Measurements from ENCODE around the gene TLR10.
"Not testable (repeated sequence)": the region's sequence is repeated elsewhere in the genome, so short reads cannot be mapped to it uniquely, and the experiment has no call there.

The TLR10 gene

DNA sequence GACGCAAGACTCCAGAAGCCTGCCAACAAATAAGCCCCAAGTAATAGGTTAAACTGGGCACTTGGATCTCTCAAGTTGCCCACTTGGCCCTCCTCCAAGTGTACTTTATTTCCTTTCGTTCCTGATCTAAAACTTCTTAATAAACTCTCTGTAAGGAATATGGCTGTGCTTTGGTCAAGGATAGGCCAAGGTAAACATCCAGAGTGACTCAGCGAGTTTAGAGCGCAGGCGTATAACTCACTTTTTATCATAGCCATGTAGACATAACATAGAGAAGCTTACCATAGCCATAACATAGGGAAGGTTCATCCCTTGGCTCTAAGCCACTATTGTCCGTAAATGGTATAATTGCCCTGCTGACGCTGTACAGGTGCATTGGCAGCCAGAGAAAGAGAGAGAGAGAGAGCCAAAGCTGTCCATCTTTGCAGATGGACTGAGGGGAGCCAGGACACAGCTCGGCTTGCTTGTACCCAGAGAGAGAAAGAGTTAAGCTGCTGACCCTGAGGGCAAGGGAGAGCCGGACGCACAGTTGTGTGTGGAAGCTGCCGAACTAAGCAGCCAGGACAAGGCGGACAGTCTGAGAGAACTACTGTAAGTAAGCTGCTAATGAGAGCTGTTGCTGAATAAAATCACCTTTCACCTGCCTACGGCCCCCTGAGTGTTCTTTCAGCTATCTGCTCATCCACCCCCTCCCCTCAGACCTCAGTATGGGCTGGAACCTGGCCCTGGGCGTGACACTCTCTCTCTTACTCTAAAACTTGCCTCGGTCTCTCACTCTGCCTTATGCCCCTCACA, 20.0 kb upstream of the TLR10 start:
- DNase-seq (ENCODE audit: low read depth in 2 of 2), result no peak

DNA sequence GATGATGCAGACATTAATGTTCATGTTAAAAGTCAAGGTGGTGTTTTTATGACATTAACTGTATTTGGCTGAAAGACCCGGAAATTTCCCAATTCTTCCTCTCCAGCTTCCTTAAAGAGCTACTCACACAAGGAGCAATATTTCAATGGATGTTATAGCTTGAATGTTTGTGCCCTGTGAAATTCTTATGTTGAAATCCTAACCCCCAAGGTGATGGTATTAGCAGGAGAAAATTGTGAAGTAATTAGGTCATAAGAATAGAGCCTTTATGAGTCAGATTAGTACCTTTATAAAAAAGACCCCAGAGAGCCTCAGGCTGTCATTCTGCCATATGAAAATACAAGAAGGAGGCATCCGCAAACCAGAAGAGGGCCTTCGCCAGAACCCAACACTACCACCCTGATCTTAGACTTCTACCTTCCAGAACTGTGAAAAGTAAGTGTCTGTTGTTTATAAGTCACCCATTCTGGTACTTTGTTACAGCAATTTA, 18.2 kb upstream of the TLR10 start:
- no peak for DNase-seq (ENCODE audit: low read depth in 2 of 2)

- DNase-seq (ENCODE audit: low read depth in 2 of 2), result no peak
Measured at GRCh38 chr4:38800366-38800765, 17.6 kb upstream of the TLR10 start.

DNA sequence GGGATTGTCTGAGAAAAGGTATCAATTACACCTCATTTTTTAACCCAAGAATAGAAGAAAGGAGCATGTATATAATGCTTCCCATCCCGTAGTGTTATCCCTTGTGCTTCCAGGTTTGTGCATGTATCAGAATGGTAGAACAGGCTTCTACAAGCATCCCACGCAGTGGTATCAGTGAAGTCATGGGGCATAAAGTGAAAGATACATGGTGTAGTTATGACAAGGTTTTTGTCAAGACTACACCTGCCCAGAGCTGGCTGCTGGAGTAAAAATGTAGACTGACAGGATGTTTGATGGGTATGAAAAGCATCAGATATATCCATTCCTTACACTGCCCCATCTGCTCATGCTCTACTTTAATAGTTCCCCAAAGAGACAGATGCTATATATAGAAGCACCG, 12.3 kb upstream of the TLR10 start:
- no peak for DNase-seq (ENCODE audit: low read depth in 2 of 2)

DNA sequence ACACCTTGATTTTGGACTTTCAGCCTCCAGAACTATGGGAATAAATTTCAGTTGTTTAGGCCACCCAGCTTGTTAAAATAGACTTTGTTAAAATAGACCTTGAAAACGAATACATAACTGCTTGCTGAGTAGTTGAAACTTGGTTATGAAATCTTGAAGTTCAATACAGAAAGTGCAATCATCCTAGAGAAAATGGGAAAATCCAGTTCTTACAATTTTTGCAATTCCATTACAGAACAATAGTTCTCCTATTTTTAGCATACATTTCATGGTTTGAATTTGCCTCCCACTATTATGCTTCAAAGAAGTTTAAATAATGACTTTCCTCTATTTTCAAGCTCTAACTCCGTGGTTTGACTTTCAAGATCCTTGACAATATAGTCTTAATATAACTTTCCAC, 11.3 kb upstream of the TLR10 start:
- no peak for DNase-seq (ENCODE audit: low read depth in 2 of 2)

DNA sequence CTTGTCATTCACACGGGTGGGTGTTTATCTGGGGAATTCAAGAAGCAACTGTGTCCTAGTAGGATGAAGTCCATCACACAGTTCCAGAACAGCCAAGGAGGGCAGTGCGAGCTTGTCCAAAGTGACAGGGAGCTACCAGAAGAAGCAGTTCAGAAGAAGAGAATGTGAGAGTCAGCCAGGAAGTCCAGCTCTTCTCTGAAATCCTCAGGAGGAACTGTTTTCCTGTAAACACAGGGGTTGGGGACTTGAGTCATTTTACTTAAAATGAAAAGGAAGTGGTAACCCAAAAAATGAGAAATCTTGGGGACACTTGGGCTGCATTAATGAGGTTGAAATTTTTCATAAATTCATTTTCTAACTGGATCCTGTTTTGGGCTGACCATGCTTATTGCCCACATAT, 8.2 kb upstream of the TLR10 start:
- no peak for DNase-seq (ENCODE audit: low read depth in 2 of 2)

GRCh38 chr4:38788317-38788716, 5.5 kb upstream of the TLR10 start:
- no peak for DNase-seq (ENCODE audit: low read depth in 2 of 2)

DNA sequence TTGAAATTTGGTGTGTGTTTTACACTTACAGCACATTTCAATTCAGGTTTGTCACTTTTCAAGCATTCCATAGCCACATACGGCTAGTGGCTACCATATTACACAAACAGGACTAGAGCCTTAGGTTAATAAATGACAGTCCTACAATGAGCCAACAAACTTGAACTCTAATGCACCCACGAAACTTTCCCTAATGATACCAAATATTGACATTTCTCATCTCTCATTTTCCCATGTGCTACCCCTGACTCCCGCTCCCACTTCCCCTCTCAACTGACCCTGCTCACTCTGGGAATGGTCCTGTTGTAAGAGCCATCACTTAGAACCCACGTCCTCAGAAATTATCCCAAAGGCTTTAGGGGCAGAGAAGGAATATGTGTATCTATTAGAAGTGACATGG, 4.9 kb upstream of the TLR10 start:
- DNase-seq (ENCODE audit: low read depth in 2 of 2), result no peak

DNA sequence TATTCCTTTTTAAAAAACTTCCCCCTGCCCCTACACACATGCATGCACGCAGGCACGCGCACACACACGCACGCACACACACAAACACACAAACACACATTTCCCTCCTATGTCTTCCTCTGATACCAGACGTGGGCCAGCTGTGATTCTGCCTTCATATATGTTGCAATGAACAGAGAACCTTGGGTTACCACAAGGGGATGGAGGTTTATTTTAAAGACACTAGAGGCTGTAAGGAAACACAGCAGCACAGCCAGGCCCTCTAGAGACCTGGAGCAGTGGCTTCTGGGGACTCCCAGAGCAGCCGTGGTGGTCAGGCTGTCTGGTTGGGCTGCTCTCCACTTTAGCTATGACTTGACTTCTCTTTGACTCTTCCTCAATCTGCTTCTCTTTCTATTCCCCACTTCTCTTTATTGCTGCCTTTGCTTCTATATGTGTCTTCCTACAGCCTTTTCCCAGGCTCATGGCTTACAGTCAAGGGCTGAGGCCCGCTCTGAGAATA, 3.2 kb upstream of the TLR10 start:
- no peak for DNase-seq (ENCODE audit: low read depth in 2 of 2)

DNA sequence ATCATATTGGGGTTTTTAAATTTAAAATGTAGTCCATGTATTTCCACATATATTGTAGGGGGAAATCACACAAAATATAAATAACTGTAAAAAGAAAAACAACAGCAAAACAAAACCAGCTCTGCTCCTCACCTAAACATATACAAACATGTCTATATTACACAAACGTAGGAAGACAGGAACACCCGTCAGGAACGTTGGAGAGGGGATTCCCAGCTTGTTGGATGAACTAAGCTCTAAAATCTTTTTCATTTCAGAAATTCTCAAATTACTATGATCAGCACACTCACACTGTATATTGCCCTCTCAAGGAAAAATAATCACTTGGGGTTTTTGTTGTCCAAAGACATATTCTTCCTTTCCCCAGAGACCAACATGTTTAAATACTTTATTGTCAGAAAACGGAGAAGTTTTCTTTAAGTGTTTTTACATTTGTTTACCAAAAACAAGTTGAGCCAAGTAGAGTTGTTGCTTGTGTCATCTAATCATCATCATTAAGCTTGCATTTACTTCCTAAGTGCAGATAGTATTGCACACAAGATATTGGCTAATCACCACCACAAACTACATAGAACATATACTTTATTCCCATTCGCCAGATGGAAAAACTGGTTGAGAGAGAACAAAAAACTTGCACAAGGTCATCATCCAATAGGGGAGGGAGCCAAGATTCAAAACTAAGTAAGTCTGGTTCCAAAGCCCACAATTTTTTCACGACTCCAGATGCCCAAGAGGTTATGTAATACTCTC, 2.4 kb upstream of the TLR10 start:
- DNase-seq (ENCODE audit: low read depth in 2 of 2), result no peak

DNA sequence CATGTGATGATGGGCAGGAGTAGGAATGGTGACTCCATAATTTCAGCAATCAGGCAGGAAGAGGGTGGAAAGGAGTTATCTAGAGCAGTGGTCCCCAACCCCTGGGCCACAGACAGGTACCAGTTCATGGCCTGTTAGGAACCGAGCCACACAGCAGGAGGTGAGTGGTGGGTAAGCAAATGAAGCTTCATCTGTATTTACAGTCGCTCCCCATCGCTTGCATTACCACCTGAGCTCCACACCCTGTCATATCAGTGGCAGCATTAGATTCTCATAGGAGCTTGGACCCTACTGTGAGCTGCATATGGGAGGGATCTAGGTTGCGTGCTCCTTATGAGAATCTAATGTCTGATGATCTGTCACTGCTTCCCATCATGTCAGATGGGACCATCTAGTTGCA, 1.4 kb upstream of the TLR10 start:
- DNase-seq (ENCODE audit: low read depth in 2 of 2), result no peak

GRCh38 chr4:38783109-38783460, 295 bp upstream of the TLR10 start:
- DNase-seq (ENCODE audit: low read depth in 2 of 2), result no peak

DNA sequence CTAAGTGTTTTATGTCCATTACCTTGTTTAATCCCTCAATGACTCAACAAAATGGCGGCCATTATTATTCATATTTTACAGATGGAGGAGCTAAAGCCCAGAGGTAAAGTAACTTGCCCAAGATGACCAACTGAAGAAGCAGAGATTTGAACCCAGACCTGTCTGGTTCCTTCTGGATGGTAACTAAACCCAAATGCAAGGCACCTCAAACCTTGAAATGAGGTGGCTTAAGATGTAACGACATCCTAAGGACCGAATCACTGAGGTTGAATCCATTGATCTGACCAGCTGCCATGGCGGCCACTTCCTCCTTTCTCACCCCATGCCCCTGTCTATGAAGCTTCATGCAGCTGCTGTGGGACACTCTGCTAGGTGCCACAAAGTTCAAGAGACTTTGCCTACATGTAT, 932 bp downstream of the TLR10 start:
- no peak for DNase-seq (ENCODE audit: low read depth in 2 of 2)

DNA sequence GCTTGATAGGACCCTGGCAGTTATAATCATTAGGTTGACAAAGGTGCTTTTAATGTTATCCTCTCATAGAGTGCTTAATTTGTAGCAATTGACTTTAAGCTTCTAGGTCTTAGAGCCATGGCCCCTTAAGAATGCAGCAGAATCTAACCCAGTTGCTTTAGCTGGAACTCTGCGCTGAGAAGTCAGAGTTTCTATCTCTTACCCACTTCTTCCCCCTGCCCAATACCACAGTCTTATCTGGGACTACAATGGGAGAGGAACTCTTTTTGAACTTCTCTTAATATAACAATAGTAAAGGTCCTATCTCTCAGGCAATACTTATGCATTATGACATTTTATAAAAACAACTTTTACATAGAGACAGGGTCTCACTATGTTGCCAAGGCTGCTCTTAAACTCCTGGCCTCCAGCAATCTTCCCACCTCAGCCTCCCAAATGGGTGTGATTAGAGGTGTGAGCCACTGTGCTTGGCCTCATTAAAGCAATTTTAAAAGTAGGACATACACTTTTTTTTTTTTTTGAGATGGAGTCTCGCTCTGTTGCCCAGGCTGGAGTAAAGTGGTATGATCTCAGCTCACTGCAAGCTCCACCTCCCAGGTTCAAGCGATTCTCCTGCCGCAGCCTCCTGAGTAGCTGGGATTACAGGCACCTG, 1.8 kb downstream of the TLR10 start:
- DNase-seq (ENCODE audit: low read depth in 2 of 2), result no peak

- no peak for DNase-seq (ENCODE audit: low read depth in 2 of 2)
Measured at GRCh38 chr4:38779790-38780189, 3.0 kb downstream of the TLR10 start.

- DNase-seq (ENCODE audit: low read depth in 2 of 2), result not testable (repeated sequence)
Measured at GRCh38 chr4:38777925-38778324, 4.9 kb downstream of the TLR10 start.

DNA sequence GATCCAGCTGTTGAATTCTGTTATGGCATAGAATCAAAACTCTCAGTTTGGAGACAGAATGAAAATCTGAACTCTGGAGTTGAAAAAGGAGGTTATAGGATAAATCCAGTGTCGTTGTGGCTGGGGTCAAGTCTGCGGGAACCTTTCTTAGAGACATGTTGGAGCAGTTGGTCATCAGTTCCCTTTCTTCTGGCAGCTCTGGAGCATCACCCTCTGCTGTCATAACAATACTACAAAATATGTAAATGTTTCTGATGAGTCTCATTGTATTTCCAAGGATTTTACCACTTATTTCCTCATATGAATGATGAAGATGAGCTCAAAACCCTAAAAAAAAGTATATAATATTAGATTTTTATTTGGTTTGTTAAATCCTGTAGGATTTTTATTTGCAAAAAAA, 7.5 kb downstream of the TLR10 start:
- no peak for DNase-seq (ENCODE audit: low read depth in 2 of 2)

GRCh38 chr4:38774181-38774955, 8.4 kb downstream of the TLR10 start:
- no peak for DNase-seq (ENCODE audit: low read depth in 2 of 2)

- not testable (repeated sequence) for DNase-seq (ENCODE audit: low read depth in 2 of 2)
Measured at GRCh38 chr4:38770281-38770680, 12.5 kb downstream of the TLR10 start.

- no peak for DNase-seq (ENCODE audit: low read depth in 2 of 2)
Measured at GRCh38 chr4:38769857-38770256, 12.9 kb downstream of the TLR10 start.

DNA sequence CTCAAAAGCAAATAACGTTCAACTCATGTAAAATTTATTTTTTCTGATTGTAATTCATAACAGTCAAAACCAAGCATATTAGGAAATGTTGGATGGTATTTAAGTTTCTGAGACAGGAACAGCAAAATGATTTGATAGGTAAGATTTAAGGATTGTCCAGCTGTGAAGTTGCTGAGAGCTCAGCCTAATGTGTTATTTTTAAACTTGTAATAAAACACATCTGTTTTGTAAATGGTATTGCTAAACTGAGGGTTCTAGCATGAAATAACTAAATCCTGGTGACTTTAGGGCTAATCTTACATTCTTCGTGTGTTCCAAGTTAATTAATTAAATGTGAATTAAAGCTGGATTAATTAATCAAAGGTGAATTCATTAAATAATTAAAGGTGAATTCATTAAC, 13.3 kb downstream of the TLR10 start:
- no peak for DNase-seq (ENCODE audit: low read depth in 2 of 2)

GRCh38 chr4:38768968-38769394, 13.8 kb downstream of the TLR10 start:
- no peak for DNase-seq (ENCODE audit: low read depth in 2 of 2)

Data from stimulated activated CD8-positive, alpha-beta memory T cell treated with anti-CD3 and anti-CD28 coated beads, Interleukin-15, amount 100 ng/mL, for 4 hours (primary cell).